ENCODE results near the gene UBALD2. TPM values are rescaled to one million over a fixed set of nuclear protein-coding genes. Genes with fewer than 3 reads are reported as not detected.

The UBALD2 gene
- total and polyA plus RNA-seq, 2 of the 4 experiments (the other 2 are of a cell fraction), result 0.90 to 12.1 TPM

GRCh38 chr17:76262732-76263344 is 2.3 kb upstream of the UBALD2 start (continued):
- TF ChIP-seq CTCF (conservative IDR thresholded peaks at IDR 0.05; ENCODE audit: low read depth, low read length), result no peak
- TF ChIP-seq ELK1 (IDR thresholded peaks at IDR 0.05; ENCODE audit: borderline replicate concordance, low read depth, low read length), result no peak
- TF ChIP-seq NFE2L2 (IDR thresholded peaks at IDR 0.05; ENCODE audit: low read depth, low read length), result no peak
- TF ChIP-seq RFX5 (IDR thresholded peaks at IDR 0.05; ENCODE audit: low read depth, low read length), result no peak

All from IMR-90 (cell line).